ENCODE results near the gene TLCD4.
"Not testable (repeated sequence)": the region's sequence is repeated elsewhere in the genome, so short reads cannot be mapped to it uniquely, and the experiment has no call there.

TLCD4 gene

GRCh38 chr1:95117207-95118066 is at the start of gene TLCD4:
TSS of gene TLCD4 (plus strand) at chr1:95117355. CDS start at chr1:95143902, 26,547 bp downstream.
- peak; percentile 25 for DNase-seq

- DNase-seq = no peak
These were observed 49.6 kb upstream of the TLCD4 start for GRCh38 chr1:95067568-95067967.

- DNase-seq = no peak
These were observed 48.0 kb upstream of the TLCD4 start for GRCh38 chr1:95068956-95069709.

- DNase-seq = no peak
These were observed 47.5 kb upstream of the TLCD4 start for GRCh38 chr1:95069710-95070093.

GRCh38 chr1:95071539-95071938 is 45.6 kb upstream of the TLCD4 start:
- DNase-seq = no peak

GRCh38 chr1:95072117-95072516 is 45.0 kb upstream of the TLCD4 start:
- no peak for DNase-seq

- DNase-seq = peak; percentile 93
These were observed 44.4 kb upstream of the TLCD4 start, which contains the start of gene ALG14 for GRCh38 chr1:95072532-95073419. TSS of gene ALG14 (minus strand) at chr1:95072951. CDS start at chr1:95072898, 53 bp downstream.

GRCh38 chr1:95073446-95073845 is 43.7 kb upstream of the TLCD4 start:
- DNase-seq = no peak

GRCh38 chr1:95076034-95076433 is 41.1 kb upstream of the TLCD4 start:
- DNase-seq = no peak

GRCh38 chr1:95080446-95080845 is 36.7 kb upstream of the TLCD4 start:
- DNase-seq = no peak

GRCh38 chr1:95080879-95081278 is 36.3 kb upstream of the TLCD4 start:
- no peak for DNase-seq

- DNase-seq = peak; percentile 16
These were observed 32.6 kb upstream of the TLCD4 start for GRCh38 chr1:95084317-95085176.

GRCh38 chr1:95085376-95085775 is 31.8 kb upstream of the TLCD4 start:
- DNase-seq = no peak

- no peak for DNase-seq
These were observed 30.1 kb upstream of the TLCD4 start for GRCh38 chr1:95086949-95087533.

- DNase-seq = no peak
These were observed 28.9 kb upstream of the TLCD4 start for GRCh38 chr1:95088303-95088702.

- DNase-seq = no peak
These were observed 27.4 kb upstream of the TLCD4 start for GRCh38 chr1:95089650-95090287.

- not testable (repeated sequence) for DNase-seq
These were observed 25.9 kb upstream of the TLCD4 start for GRCh38 chr1:95091290-95091689.

GRCh38 chr1:95092891-95093290 is 24.3 kb upstream of the TLCD4 start:
- DNase-seq = not testable (repeated sequence)

- DNase-seq = no peak
These were observed 23.9 kb upstream of the TLCD4 start for GRCh38 chr1:95093296-95093695.

- DNase-seq = no peak
These were observed 22.2 kb upstream of the TLCD4 start for GRCh38 chr1:95094923-95095322.

GRCh38 chr1:95095833-95096217 is 21.3 kb upstream of the TLCD4 start:
- no peak for DNase-seq
